Activated T-helper 9 cell treated with anti-CD3 and anti-CD28 coated beads, Interleukin-2, amount 50 U/mL, for 16 hours (primary cell): ENCODE data around the gene CEP128.

Source experiments
- DNase-seq: peaks from one replicate; pipeline ENCODE4 v3.0.0-alpha.2; 2020; ENCODE audit warnings: low read depth

CEP128 gene

DNA sequence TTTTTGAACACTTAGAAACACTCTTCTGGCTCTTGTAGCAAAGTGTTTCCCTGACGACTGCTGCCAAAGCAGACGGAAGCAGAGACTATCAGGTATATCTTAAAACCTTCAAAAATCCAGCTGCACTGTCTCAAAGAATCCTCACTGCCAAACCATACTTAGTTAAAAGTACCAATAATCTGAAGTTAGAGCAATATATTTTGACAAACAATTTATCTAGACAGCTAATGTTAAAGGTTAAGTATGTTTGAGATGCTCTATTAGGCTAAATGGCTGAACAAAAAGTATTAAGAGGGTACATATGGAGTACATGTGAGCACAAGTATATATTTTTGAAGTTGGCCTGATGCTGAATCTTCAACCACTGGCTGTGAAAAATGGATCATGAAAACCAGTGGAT, 398.3 kb downstream of the CEP128 start:
- no peak for DNase-seq

DNA sequence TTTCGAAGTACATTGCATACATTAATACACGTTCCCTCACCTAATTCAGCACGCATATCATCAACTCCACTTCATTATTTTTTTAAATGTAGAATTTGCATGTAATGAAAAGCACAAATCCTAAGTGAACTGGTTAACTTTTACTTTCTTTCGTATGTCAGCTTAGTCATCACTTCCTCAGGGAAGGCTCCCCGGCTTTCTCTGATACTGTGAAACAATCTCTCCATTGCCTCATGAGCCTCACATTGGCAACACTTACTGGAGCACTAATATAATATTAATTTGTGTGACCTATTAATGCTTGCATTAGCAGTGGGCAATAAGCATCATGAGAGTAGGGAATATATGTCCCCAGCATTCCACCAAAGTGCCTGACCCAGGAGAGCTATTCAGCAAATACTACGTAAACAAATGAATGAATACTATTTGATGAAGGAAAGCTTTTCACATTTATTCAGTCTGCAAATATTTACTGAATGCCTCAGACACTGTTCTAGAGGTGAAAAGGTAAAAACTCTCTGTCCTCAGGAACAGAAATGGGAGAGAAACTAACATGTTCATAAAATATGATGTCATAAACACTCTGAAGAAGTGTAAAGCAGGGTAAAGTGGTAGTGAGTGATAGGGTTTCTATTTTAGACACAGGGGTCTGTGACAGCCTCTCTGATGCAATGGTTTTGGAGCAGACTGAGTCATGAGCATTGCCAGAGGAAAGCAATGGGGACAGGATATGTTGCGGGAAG, 402.7 kb downstream of the CEP128 start:
- DNase-seq, result no peak

DNA sequence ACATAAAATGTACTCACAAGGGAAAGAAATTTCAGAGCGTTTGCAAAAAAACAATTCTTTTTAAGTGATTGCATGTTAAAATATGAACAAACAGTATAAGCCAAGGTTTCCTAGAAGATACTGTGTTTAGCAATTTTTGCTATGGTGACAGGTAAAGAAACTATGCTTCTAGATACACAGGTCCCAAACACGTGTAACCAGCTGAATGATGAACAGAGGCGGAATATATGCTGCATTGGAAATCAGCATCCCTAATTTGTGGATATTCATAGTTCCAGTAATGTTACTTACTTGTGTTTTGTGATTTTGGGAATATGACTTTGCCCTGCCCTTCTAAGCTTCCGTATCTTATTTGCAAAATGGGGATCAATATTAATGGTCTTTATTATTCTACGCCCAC, 403.9 kb downstream of the CEP128 start:
- DNase-seq, result no peak

DNA sequence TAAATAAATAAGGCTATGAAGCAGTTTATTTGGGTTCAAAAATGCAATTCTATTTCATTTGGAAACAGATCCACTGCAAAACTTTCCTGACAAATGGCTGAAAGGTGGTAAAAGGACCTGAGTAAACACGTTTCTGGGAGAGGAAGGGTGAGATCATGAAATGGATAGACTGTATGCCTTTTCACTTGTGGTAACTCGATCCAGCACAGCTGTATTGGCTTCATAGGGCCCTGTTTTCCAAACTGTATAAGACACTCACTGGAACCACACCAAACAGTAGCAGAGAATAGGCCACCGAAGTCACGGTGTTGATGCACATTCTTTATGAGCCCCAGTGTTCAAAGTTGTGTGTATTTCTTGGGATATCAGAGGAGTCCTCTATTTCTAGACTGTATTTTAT, 405.1 kb downstream of the CEP128 start:
- DNase-seq, result no peak

DNA sequence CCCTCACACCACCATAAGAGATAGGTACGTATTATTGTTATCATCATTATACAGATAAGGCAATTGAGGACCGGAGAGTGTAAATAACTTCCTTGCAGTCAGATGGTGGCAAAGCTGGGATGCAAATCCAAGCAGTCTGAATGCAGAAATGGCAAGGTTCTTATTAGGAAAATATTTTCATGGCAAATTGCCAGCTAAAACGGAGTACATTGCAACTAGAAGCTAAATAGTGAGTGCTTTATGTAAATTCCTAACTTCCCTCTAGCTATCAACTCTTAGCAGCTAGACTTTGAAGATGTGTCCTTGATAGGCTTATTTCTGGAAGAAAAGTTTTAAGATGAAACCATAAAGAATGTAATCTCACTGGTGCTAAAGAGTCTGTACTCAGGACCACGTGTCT, 406.4 kb downstream of the CEP128 start:
- no peak for DNase-seq

DNA sequence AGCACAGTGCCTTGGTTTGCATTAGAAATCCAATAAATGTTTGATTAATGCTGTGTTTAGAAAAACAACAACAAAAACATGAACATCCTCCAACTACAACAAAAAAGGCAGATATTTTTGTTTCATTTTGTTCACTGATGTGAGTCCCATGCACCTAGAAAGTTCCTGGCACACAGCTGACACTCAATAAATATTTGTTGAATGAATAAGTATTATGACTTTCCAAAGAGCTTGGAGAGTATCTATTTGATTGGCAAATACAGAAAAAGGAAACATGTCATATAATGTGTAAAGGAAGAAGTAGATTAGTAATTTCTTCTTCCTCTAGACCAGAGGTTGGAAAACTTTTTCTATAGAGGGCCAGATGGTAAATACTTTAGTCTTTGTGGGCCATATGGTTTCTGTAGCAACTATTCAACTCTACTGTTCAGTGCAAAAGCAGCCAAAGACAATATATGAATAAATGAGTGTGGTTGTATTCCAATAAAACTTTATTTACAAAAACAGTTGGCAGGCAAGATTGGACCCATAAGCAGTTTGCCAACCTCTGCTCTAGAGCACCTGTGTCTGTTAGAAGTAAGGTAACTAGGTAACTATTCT, 417.9 kb downstream of the CEP128 start:
- DNase-seq, result no peak

DNA sequence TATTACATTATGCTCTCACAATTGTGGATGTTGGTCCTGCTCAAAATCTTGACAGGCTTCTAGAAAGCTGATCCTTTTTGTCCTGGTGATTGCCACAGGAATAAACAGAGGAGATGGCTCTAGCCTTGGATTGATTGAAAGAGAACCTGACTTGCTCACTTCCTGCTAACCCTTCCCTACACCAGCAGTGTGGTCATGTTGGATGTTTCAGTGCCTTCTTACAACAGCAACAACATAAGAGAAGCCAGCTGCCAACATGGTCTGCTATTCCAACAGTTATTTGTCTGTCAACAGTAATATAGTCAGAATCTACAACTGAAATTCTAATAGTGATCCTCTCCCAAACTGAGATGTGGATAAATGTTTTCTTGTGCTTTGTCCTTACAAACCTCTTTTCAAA, 418.6 kb downstream of the CEP128 start:
- DNase-seq, result no peak

DNA sequence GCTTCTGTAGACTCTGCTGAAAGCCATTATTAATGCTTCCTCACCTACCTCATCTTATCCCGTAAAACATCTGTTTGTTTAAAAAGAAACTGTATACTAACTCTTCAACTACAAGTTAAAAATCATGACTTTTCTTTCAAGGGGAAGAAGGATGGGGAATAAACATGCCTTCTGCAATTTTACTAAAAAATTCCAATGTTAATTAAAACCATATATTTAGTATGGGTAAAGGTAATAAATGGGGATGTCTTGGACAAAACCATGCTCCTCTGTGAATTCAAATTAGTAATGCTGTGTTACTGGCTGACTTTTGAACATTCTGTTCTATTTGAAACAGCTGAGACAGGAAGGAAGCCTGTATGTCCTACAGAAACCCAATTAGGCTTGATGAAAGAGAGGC, 419.1 kb downstream of the CEP128 start:
- DNase-seq, result no peak

DNA sequence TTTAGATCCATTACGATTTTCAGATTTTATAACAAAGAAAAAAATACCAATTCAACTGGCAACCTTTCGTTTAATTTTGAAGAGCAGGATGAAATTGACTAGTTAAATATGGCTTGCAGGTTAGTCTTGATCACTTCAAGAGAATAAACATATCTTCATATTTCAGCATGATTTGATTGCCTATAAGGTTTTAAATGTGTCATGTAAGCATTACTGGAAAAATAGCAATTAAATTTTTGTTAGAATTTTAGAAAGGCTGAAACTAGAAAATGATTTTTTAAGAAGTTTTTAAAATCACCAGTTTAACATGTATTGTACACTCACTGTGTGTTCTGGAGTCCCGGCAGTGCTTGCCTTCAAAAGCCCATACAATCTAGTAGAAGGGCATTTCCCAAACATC, 420.1 kb downstream of the CEP128 start:
- DNase-seq, result no peak

DNA sequence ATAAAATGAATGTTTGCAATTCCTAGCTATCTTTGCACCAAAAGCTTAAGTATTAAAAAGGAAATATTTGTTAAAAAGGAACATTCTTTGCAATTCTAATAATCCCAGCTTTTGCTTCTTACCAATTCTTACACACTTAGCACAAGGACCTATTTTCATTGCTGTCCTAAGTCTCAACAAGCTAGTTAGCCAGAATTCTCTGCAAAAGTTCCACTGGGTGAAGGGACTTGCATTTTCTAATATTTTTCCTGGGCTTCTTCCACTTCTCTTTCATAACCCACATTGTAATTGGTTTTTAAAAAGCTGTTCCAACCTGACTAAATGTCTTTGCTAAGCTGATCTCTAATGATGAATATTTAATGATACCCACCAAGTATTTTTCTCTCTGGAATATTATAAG, 422.5 kb downstream of the CEP128 start:
- DNase-seq, result no peak

DNA sequence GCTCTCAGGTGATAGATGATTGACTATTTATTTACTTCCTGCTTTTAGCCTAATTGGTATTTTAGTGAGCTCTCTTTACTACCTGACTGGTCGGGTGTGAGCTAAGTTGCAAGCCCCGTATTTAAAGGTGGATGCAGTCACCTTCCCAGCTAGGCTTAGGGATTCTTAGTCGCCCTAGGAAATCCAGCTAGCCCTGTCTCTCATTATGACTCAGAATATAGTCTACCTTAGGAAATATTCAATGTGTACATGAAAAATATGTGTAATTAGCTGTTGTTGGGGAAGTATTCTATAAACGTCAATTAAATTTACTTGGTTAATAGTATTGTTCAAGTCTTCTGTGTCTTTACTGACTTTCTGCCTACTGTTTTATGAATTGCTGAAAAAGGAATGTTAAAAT, 423.4 kb downstream of the CEP128 start:
- DNase-seq, result no peak

DNA sequence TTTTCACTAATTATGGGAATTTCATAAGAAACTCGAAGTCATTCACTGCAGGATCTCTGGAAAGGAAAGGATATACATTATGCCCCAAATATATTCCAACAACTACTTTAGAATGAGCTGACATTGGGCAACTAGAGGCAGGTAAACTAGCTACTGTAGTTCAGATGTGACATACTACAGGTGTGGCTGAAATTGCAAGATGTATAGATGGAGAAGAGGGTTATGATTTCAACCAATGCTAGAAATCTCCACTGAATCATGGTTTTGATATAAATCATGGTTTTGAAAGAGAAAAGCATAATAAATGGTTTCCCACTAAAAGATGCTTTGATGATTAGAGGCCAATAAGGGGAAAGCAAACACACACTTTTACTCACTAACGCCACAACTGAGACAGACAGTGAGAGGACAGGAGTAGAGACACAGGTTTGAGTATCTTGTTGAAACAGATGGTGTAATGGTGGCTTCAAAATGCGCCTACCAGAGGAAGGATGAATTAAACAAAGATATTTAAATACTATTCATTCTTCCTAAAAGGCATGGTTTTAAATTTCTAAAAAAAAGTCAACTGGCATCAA, 434.2 kb downstream of the CEP128 start:
- no peak for DNase-seq

DNA sequence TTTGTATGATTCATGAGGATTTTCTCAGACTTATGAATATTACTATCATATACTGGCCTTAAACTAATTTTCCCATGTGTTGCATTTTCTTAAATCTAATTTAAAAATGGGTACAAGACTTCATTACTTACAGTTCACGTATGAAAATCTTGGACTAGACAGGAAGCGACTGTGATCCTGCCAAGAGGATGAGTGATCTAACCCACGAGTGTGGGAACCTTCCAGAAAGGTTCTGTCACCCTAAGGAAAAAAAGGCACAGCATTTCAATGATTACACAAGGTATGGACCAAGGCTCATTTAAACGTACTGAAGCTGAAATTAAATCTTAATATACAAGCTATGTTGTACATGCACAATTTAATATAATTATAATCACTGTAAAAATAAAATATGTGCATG, 436.8 kb downstream of the CEP128 start:
- no peak for DNase-seq

DNA sequence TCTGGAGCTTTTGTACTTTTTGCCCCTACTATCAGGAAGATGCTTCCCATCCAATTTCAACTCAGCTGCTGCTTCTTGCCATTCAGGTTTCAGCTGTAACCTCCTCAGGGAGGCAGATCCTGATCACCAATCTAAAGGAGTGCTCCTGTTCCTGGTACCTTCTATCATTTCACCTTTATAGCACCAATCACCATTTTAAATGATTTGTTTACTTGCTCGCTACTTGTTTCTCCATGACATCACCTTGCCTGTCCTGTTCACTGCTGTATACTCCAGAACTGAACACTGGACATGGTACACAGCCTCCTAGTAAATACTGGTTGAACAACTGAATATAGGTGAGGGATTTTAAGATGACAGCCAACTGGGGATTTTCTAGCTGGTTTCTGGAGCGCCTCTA, 443.0 kb downstream of the CEP128 start:
- DNase-seq, result no peak

DNA sequence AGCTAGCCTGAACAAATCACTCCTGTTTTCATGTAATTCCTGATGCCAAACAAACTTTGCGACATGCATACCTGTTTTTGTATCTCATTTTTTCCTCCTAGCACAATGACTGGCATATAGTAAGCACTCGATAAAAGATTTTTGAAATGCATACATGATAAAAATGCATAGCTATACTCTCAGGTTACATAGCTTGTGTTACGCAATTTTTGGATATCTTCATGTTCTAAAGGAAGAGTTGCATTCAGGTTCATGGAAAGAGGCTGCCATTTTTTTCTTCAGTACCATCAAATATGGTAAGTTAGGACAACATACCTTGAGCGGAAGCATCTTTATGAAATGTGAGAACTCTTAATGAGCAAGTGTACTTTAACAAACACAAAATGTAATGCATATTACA, 445.4 kb downstream of the CEP128 start:
- DNase-seq, result no peak

DNA sequence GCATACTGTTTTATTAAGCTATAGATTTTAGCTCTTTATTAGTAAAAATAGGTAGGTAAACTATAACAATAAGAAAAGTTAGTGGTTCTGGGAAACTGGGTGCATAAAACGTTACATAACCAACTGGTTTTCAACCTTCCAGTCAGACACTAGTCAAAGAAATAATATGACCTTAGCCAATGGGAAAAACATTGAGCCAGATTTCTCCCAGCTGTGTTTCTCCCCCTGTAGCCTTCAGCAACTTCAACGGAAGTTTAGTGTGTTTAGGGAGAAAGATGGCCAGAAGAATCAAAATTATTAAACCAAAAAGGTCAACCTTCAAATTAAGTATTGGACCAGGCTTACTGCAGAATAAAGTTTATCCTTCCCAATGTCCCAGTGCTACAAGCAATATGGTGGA, 446.8 kb downstream of the CEP128 start:
- DNase-seq, result no peak

DNA sequence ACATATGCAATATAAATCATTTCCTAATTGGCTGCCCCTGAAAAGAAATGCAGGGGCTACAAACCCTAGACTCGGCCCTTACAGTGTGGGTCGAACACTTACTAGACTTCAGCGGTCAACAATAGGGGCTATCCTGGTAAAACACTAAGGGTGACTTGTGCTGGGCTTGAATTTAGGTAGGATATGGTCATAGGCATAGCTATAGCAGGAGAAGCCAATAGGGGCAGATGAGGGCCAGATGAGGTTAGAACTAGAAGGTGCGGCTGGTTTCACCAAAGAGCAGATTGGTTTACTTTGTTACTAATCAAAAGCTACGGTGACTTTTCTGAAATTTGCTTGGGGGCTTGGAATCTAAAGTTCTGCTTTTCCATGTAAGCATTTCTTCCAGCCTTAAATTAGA, 447.9 kb downstream of the CEP128 start:
- no peak for DNase-seq

DNA sequence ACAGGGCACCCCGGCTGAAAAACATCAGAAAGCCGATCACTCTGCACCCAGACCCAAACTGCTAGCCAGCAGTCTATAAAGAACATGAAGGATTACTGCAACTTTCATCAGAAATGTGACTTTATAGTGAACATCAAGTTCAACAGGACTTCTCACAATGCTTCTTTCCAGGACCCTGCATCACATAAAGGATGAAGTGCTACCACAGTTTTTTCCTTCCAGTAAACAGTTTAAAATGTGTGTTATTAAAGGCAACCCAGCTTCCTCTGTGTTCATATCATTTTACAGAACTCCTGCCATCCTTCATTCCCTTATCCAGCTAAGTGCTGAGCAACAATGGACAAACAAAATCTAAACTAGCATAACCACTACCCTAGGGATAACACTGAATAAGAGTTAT, 449.9 kb downstream of the CEP128 start:
- DNase-seq, result no peak

DNA sequence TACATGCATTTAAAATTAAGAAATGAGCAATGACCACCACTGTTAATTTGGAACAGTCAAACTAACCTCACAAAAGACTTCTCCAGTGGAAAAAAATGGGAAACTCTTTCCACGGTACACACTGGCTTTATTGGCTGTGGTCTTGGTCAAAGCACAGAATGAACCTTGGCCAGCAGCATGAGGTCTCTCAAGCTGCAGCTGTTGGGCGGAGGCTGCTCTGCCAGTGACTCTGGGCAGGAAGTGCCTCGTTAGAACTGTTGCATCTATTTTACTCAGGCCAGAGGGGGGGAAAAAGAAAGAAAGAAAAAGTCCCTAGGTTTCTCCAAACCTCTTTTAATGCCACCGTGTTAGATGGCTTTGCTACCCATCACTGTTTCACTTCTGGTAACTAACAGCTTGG, 450.4 kb downstream of the CEP128 start:
- no peak for DNase-seq

DNA sequence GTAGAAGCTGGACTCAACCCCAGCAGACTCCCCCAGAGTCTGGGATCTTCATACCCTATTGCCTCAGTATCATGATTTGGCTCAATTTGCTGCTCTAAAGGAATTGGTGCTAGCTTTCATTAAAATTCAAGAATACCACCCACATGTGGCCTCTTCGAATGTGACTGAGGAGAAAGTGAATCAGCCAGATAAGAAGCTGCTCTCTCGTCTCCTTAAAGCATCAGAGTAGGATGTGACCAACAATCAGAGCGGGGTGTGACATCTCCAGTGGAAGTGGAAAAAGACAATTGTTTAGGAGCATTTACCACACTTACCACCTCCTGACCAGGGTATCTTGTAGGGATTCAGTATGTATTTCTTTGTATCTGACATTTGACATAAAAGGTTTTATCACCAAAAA, 452.0 kb downstream of the CEP128 start:
- no peak for DNase-seq

DNA sequence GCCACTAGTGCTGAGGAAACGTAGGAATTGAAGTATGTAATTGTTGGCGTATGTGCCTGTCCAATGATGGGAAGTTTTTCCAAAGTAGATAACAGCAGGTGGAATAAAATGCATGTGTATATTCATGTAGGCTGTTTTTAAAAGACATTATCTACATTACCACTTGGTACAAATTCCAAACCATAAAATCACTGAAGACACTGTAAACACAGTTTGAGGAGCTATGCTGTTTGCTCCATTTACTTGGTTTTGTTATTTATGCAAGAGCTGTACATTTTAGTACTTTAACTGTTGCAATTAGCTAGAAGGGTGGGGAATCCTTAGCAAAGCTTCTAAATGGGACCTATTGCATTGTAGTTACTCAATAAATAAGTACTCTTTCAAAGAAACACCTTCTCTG, 455.8 kb downstream of the CEP128 start:
- DNase-seq, result no peak

DNA sequence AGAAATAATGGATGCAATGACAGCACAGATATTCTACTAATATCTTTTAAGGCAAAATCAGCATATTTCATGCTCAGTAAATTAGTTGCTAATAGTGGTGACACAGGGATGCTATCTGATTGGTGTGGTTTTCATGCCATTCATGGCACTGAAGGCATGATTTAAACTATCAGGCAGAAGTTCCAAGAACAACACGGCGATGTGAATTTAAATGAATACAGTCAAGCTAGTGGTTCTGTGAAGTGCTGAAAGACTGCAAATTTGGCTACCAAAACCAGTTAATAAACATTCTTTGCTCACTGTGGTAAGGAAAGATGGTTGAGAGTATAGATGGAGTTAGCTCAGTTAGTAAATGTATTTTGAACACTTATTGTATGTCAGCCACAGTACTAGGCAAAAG, 458.2 kb downstream of the CEP128 start:
- no peak for DNase-seq

DNA sequence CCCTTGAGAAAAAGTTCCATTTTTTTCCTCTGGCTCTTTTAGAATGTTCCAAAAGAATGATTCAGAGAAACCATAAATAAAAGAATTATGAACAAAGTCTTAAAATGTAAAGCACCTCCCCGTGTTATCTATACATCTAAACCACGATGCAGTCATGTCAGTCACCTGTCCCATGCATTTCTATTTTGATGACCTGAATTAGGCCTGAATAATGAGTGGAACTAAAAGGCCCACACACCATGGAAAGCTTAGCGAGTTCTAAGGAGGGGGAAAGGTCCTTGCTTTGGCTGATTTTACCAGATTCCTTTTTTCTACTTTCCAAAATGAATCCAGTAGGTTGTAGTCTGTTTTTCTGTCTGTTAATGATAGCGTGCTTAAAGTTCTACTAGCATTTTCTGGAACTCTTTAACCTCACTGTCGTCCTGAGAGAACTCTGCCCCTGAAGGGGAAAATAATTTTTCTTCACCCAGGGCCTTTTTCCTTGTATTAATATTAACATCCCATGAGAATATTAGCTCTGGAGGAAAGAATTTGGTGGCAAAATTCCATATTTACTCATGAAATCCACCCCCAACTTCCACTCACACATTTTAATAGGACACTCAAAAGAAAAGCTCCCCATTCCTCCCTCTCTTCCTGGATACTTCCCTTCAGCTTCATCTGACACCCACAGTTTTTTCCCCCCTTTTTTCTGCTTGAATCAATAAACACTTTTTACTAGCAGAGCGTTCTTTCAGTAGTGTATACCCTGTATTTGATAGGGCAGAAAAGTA, 464.0 kb downstream of the CEP128 start:
- no peak for DNase-seq
